HL-60 (cell line): Measurements from ENCODE around the gene DTWD1.

Experiments used
- GABPA ChIP-seq: IDR thresholded peaks from 2 replicates; pipeline ENCODE4 v1.6.1; 2012; ENCODE audit warnings: low read depth
- POLR2AphosphoS5 ChIP-seq: IDR thresholded peaks from 2 replicates; pipeline ENCODE4 v1.6.1; 2012; ENCODE audit warnings: low read depth
- SPI1 ChIP-seq: IDR thresholded peaks from 2 replicates; pipeline ENCODE4 v1.6.1; 2012; ENCODE audit warnings: low read depth, mild to moderate bottlenecking, borderline replicate concordance
- TF ChIP-seq, protein P1 (sequence below): IDR thresholded peaks from one replicate; pipeline ENCODE4 v1.5.1; 2011; ENCODE audit warnings: low read length, control low read depth, inconsistent platforms; ENCODE audit not compliant: insufficient read depth
- TF ChIP-seq, protein P2 (sequence below): IDR thresholded peaks from 2 replicates; pipeline ENCODE4 v1.6.1; 2012; ENCODE audit warnings: low read depth; ENCODE audit not compliant: insufficient replicate concordance

GRCh38 chr15:49652922-49653321, 32.1 kb downstream of the DTWD1 start:
- TF ChIP-seq, protein P1, sequence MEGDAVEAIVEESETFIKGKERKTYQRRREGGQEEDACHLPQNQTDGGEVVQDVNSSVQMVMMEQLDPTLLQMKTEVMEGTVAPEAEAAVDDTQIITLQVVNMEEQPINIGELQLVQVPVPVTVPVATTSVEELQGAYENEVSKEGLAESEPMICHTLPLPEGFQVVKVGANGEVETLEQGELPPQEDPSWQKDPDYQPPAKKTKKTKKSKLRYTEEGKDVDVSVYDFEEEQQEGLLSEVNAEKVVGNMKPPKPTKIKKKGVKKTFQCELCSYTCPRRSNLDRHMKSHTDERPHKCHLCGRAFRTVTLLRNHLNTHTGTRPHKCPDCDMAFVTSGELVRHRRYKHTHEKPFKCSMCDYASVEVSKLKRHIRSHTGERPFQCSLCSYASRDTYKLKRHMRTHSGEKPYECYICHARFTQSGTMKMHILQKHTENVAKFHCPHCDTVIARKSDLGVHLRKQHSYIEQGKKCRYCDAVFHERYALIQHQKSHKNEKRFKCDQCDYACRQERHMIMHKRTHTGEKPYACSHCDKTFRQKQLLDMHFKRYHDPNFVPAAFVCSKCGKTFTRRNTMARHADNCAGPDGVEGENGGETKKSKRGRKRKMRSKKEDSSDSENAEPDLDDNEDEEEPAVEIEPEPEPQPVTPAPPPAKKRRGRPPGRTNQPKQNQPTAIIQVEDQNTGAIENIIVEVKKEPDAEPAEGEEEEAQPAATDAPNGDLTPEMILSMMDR = no peak
- TF ChIP-seq, protein P2, sequence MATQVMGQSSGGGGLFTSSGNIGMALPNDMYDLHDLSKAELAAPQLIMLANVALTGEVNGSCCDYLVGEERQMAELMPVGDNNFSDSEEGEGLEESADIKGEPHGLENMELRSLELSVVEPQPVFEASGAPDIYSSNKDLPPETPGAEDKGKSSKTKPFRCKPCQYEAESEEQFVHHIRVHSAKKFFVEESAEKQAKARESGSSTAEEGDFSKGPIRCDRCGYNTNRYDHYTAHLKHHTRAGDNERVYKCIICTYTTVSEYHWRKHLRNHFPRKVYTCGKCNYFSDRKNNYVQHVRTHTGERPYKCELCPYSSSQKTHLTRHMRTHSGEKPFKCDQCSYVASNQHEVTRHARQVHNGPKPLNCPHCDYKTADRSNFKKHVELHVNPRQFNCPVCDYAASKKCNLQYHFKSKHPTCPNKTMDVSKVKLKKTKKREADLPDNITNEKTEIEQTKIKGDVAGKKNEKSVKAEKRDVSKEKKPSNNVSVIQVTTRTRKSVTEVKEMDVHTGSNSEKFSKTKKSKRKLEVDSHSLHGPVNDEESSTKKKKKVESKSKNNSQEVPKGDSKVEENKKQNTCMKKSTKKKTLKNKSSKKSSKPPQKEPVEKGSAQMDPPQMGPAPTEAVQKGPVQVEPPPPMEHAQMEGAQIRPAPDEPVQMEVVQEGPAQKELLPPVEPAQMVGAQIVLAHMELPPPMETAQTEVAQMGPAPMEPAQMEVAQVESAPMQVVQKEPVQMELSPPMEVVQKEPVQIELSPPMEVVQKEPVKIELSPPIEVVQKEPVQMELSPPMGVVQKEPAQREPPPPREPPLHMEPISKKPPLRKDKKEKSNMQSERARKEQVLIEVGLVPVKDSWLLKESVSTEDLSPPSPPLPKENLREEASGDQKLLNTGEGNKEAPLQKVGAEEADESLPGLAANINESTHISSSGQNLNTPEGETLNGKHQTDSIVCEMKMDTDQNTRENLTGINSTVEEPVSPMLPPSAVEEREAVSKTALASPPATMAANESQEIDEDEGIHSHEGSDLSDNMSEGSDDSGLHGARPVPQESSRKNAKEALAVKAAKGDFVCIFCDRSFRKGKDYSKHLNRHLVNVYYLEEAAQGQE = no peak
- TF ChIP-seq POLR2AphosphoS5 (no peak), SPI1 (no peak), GABPA (no peak)
